ENCODE measurements around the gene GLIPR2. TPM values are rescaled to one million over a fixed set of nuclear protein-coding genes. Genes with fewer than 3 reads are reported as not detected.

GLIPR2 gene
- polyA plus RNA-seq, 3 donors, result 213 to 528 (median 520) TPM

DNA sequence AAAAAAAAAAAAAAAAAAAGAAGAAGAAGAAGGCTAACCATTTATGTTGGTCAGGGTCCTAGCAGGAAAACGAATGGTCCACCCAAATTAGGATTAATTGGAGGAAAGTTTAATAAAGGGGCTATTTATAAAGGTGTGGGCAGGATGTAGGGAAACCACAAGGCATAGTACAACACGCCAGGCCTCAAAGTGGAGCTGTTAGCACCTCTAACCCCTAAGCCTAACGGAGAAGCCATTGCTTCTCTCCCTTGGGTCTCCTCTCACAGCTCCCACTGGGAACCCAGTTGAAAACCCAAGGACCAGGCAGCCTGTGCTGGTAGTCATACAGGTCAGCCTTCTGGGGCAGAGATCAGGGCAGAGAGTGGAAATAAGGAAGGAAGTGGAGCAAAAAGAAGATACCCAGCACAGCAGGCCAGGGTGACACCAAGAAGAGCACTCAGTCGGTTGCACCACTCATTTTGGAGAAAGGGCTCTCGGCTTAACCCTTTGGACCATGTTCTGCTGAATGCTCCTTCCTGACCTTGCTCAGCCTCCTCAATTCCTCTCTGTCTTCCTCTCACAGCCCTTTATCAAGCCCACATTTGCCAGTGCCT is 8.8 kb upstream of the GLIPR2 start:
- H3K4me3 ChIP-seq (replicated peaks in 1 of 3; ENCODE audit: low read depth in 2 of 3, low read length in 3 of 3), result peak overlapping the region in 1 of 3 experiments; percentile 66
- Mint-ChIP-seq H3K9me3 (peaks cover 0 to 5% (median 0%) of the 10 kb centered on the region in 7 donors), H3K27ac (peak overlapping the region; percentile 93 to 99 (median 98)), H3K4me1 (peaks cover 72% of the 10 kb centered on the region), H3K4me3 (peak overlapping the region; percentile 53 to 88), H3K27me3 (ENCODE audit: low read depth in 3 of 3) (peaks cover 0 to 4% (median 0%) of the 10 kb centered on the region in 3 donors), H3K36me3 (peaks cover 2% of the 10 kb centered on the region in 2 donors)
- intact Hi-C loops (cut with micrococcal nuclease), result loop anchor here in 1 of 2 donors (5.0 kb wide), 1 partner anchor 40 kb away; the partner anchor contains the start of gene CCIN
- peaks cover 64 to 82% of the 10 kb centered on the region in 2 donors for H3K4me1 ChIP-seq (ENCODE audit: control insufficient read depth in 1 of 2, insufficient read depth in 2 of 2, low read length in 2 of 2)
- no peaks in the 10 kb centered on the region for H3K27me3 ChIP-seq (ENCODE audit: control insufficient read depth in 2 of 2, insufficient read depth in 2 of 2, low read length in 2 of 2)
- WGBS (ENCODE audit: insufficient coverage), result 0% methylated on average over 2 of the region's 5 CpGs
- peak overlapping the region; percentile 66 for H3K9ac ChIP-seq (ENCODE audit: insufficient read depth, low read length, poor library complexity, severe bottlenecking)
- H3K9me3 ChIP-seq (replicated peaks in 1 of 2; ENCODE audit: control insufficient read depth in 1 of 2, insufficient read depth in 1 of 2, low read length in 2 of 2), result no peaks in the 10 kb centered on the region
- peak; percentile 83 to 87 (median 86) for DNase-seq
- TF ChIP-seq, protein P1, sequence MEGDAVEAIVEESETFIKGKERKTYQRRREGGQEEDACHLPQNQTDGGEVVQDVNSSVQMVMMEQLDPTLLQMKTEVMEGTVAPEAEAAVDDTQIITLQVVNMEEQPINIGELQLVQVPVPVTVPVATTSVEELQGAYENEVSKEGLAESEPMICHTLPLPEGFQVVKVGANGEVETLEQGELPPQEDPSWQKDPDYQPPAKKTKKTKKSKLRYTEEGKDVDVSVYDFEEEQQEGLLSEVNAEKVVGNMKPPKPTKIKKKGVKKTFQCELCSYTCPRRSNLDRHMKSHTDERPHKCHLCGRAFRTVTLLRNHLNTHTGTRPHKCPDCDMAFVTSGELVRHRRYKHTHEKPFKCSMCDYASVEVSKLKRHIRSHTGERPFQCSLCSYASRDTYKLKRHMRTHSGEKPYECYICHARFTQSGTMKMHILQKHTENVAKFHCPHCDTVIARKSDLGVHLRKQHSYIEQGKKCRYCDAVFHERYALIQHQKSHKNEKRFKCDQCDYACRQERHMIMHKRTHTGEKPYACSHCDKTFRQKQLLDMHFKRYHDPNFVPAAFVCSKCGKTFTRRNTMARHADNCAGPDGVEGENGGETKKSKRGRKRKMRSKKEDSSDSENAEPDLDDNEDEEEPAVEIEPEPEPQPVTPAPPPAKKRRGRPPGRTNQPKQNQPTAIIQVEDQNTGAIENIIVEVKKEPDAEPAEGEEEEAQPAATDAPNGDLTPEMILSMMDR (IDR thresholded peaks at IDR 0.05), result no peak
- peaks cover 20% of the 10 kb centered on the region for H3K79me2 ChIP-seq (ENCODE audit: insufficient read depth, low read length)
- H2AFZ ChIP-seq (ENCODE audit: insufficient read depth, low read depth, low read length, poor library complexity, severe bottlenecking), result peak overlapping the region; percentile 51
- H3K36me3 ChIP-seq (replicated peaks in 1 of 2; ENCODE audit: control insufficient read depth in 1 of 2, insufficient read depth in 2 of 2, low read length in 2 of 2), result no peaks in the 10 kb centered on the region
- peak overlapping the region; percentile 73 for H3K4me2 ChIP-seq (replicated peaks; ENCODE audit: extremely low read depth, low read length, poor library complexity, severe bottlenecking)
- no peaks in the 10 kb centered on the region for H4K20me1 ChIP-seq (ENCODE audit: insufficient read depth, low read length)
- peak overlapping the region; percentile 88 to 98 for H3K27ac ChIP-seq (ENCODE audit: low read depth in 1 of 2, low read length in 2 of 2)

DNA sequence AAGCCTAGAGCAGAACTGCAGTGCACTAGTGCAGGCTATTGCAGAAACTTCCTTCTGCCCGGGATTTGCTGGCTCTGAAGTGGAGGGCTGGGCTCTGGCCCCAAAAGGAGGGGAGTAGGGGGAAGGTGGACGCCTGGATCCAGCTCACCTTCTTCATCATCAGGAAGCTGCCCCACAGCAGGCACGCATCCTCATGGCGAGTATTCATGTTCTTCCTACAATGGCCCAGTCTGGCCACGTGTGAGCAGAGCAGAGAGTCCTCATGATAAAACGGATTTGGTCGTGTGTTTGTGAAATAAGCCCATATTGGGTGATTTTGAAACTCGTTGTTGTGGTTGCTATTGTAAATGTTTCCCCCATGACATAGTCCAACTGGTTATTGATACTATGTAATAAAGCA is 8.2 kb upstream of the GLIPR2 start:
- WGBS (ENCODE audit: insufficient coverage), result 0% methylated on average over 3 of the region's 8 CpGs
- Mint-ChIP-seq H3K27ac (peak overlapping the region; percentile 93 to 99 (median 98)), H3K9me3 (peaks cover 0 to 5% (median 0%) of the 10 kb centered on the region in 7 donors), H3K36me3 (peaks cover 0 to 2% of the 10 kb centered on the region in 2 donors), H3K27me3 (ENCODE audit: low read depth in 3 of 3) (peaks cover 0 to 4% (median 0%) of the 10 kb centered on the region in 3 donors), H3K4me1 (peaks cover 66% of the 10 kb centered on the region), H3K4me3 (peak overlapping the region; percentile 53 to 88)
- Histone ChIP-seq H3K4me1 (ENCODE audit: control insufficient read depth in 1 of 2, insufficient read depth in 2 of 2, low read length in 2 of 2) (peaks cover 58 to 75% of the 10 kb centered on the region in 2 donors), H4K20me1 (ENCODE audit: insufficient read depth, low read length) (no peaks in the 10 kb centered on the region), H3K27me3 (ENCODE audit: control insufficient read depth in 2 of 2, insufficient read depth in 2 of 2, low read length in 2 of 2) (no peaks in the 10 kb centered on the region), H3K9me3 (replicated peaks in 1 of 2; ENCODE audit: control insufficient read depth in 1 of 2, insufficient read depth in 1 of 2, low read length in 2 of 2) (no peaks in the 10 kb centered on the region), H2AFZ (ENCODE audit: insufficient read depth, low read depth, low read length, poor library complexity, severe bottlenecking) (peak overlapping the region; percentile 51), H3K4me2 (replicated peaks; ENCODE audit: extremely low read depth, low read length, poor library complexity, severe bottlenecking) (peak overlapping the region; percentile 73), H3K36me3 (replicated peaks in 1 of 2; ENCODE audit: control insufficient read depth in 1 of 2, insufficient read depth in 2 of 2, low read length in 2 of 2) (no peaks in the 10 kb centered on the region), H3K4me3 (replicated peaks in 1 of 3; ENCODE audit: low read depth in 2 of 3, low read length in 3 of 3) (peak overlapping the region in 1 of 3 experiments; percentile 66), H3K79me2 (ENCODE audit: insufficient read depth, low read length) (peaks cover 20% of the 10 kb centered on the region), H3K27ac (ENCODE audit: low read depth in 1 of 2, low read length in 2 of 2) (peak overlapping the region; percentile 88 to 98), H3K9ac (ENCODE audit: insufficient read depth, low read length, poor library complexity, severe bottlenecking) (peak overlapping the region; percentile 66)
- TF ChIP-seq, protein P1 (IDR thresholded peaks at IDR 0.05), result no peak
- peak; percentile 57 to 83 (median 80) for DNase-seq
- intact Hi-C loops (cut with micrococcal nuclease), result loop anchor here in 1 of 2 donors (5.0 kb wide), 1 partner anchor 39 kb away; the partner anchor contains the start of gene CCIN
